ENCODE data around the gene MSX2. TPM values are rescaled to one million over a fixed set of nuclear protein-coding genes. Genes with fewer than 3 reads are reported as not detected.

The MSX2 gene
- total RNA-seq, 1 experiment from 2014 or later = not detected

GRCh38 chr5:174727794-174728680 is 3.7 kb downstream of the MSX2 start:
- Histone ChIP-seq H4K20me1 (ENCODE audit: insufficient read depth) (no peaks in the 10 kb centered on the region), H3K9me3 (ENCODE audit: insufficient read depth, low read depth) (no peaks in the 10 kb centered on the region), H3K36me3 (ENCODE audit: low read depth) (no peaks in the 10 kb centered on the region), H3K4me1 (replicated peaks; ENCODE audit: insufficient read depth) (no peaks in the 10 kb centered on the region), H2AFZ (no peak overlapping the region), H3K9me2 (ENCODE audit: insufficient read depth) (no peaks in the 10 kb centered on the region), H3K27me3 (ENCODE audit: insufficient read depth, low read depth) (peaks cover 83% of the 10 kb centered on the region), H3K79me2 (ENCODE audit: low read depth) (no peaks in the 10 kb centered on the region), H3K4me3 (no peak overlapping the region), H3K4me2 (no peak overlapping the region), H3K27ac (no peak overlapping the region), H3F3A (ENCODE audit: insufficient read depth, low read depth) (no peaks in the 10 kb centered on the region)
- CTCF ChIA-PET = no interaction called here
- intact Hi-C loops (cut with micrococcal nuclease; ENCODE audit: unreplicated experiment) = no loop called here
- no peak for DNase-seq
- BruUV-seq (replicated peaks) = no TSS peak
- TF ChIP-seq CTCF (conservative IDR thresholded peaks at IDR 0.05) = no peak
- no peak for TF ChIP-seq EZH2 (IDR thresholded peaks at IDR 0.05; ENCODE audit: low read depth)
- POLR2A ChIA-PET (ENCODE audit: unreplicated experiment) = no interaction called here

- H3K9me3 ChIP-seq (ENCODE audit: insufficient read depth, low read depth) = no peaks in the 10 kb centered on the region
- BruUV-seq (replicated peaks) = no TSS peak
- ChIA-PET CTCF (no interaction called here), POLR2A (ENCODE audit: unreplicated experiment) (no interaction called here)
- no peak overlapping the region for H3K4me2 ChIP-seq
- H3K79me2 ChIP-seq (ENCODE audit: low read depth) = no peaks in the 10 kb centered on the region
- H3K27me3 ChIP-seq (ENCODE audit: insufficient read depth, low read depth) = peaks cover 84% of the 10 kb centered on the region
- H3K9me2 ChIP-seq (ENCODE audit: insufficient read depth) = no peaks in the 10 kb centered on the region
- intact Hi-C loops (cut with micrococcal nuclease; ENCODE audit: unreplicated experiment) = no loop called here
- H4K20me1 ChIP-seq (ENCODE audit: insufficient read depth) = no peaks in the 10 kb centered on the region
- no peaks in the 10 kb centered on the region for H3K36me3 ChIP-seq (ENCODE audit: low read depth)
- TF ChIP-seq CTCF (conservative IDR thresholded peaks at IDR 0.05) (no peak), EZH2 (IDR thresholded peaks at IDR 0.05; ENCODE audit: low read depth) (no peak)
- no peaks in the 10 kb centered on the region for H3F3A ChIP-seq (ENCODE audit: insufficient read depth, low read depth)
- no peak for DNase-seq
- no peak overlapping the region for H3K4me3 ChIP-seq
- H2AFZ ChIP-seq = no peak overlapping the region
- no peaks in the 10 kb centered on the region for H3K4me1 ChIP-seq (replicated peaks; ENCODE audit: insufficient read depth)
- no peak overlapping the region for H3K27ac ChIP-seq
Measured at GRCh38 chr5:174729075-174729680, 4.8 kb downstream of the MSX2 start.

GRCh38 chr5:174731214-174732035 is 7.0 kb downstream of the MSX2 start:
- intact Hi-C loops (cut with micrococcal nuclease; ENCODE audit: unreplicated experiment) = no loop called here
- Histone ChIP-seq H2AFZ (no peak overlapping the region), H3K79me2 (ENCODE audit: low read depth) (no peaks in the 10 kb centered on the region), H3K9me3 (ENCODE audit: insufficient read depth, low read depth) (no peaks in the 10 kb centered on the region), H3K4me2 (no peak overlapping the region), H3K4me3 (no peak overlapping the region), H3K27me3 (ENCODE audit: insufficient read depth, low read depth) (peaks cover 83% of the 10 kb centered on the region), H4K20me1 (ENCODE audit: insufficient read depth) (no peaks in the 10 kb centered on the region), H3K36me3 (ENCODE audit: low read depth) (no peaks in the 10 kb centered on the region), H3F3A (ENCODE audit: insufficient read depth, low read depth) (no peaks in the 10 kb centered on the region), H3K4me1 (replicated peaks; ENCODE audit: insufficient read depth) (no peaks in the 10 kb centered on the region), H3K9me2 (ENCODE audit: insufficient read depth) (no peaks in the 10 kb centered on the region), H3K27ac (no peak overlapping the region)
- POLR2A ChIA-PET (ENCODE audit: unreplicated experiment) = no interaction called here
- TF ChIP-seq CTCF (conservative IDR thresholded peaks at IDR 0.05) = no peak
- no peak for TF ChIP-seq EZH2 (IDR thresholded peaks at IDR 0.05; ENCODE audit: low read depth)
- no TSS peak for BruUV-seq (replicated peaks)
- DNase-seq = no peak
- CTCF ChIA-PET = no interaction called here

All from PC-9 (cell line).